ENCODE results near the gene SPAG16.

The SPAG16 gene

DNA sequence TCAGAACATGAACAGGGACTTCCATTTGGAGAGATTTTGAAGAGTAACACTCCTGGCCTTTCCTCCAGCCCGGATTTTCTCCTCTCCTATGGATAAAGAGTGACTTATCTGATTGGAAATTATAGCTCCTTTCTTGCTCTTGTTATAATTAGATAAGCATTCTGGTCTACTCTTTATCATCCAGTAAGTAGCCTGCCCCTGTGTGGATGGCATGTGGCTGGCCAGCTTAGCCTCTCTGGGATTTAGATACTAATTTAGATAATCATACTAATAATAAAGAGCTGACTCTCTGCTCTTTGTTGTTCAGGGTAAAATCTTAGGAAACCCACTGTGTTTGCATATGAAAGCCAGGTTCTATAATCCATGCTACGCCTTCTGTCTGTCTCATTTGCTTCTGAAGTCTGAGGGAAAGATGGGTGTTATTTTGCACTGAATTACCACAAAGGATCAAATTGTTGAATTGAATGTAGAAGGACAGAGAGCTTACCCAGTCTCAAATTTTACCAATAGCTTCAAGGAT, 438.8 kb downstream of the SPAG16 start:
- no peak overlapping the region for H3K27ac Mint-ChIP-seq
- H3K9me3 Mint-ChIP-seq: no peaks in the 10 kb centered on the region
- H3K4me3 Mint-ChIP-seq: no peak overlapping the region
- H3K36me3 Mint-ChIP-seq (ENCODE audit: low read depth): no peaks in the 10 kb centered on the region
- TF ChIP-seq, protein P1, sequence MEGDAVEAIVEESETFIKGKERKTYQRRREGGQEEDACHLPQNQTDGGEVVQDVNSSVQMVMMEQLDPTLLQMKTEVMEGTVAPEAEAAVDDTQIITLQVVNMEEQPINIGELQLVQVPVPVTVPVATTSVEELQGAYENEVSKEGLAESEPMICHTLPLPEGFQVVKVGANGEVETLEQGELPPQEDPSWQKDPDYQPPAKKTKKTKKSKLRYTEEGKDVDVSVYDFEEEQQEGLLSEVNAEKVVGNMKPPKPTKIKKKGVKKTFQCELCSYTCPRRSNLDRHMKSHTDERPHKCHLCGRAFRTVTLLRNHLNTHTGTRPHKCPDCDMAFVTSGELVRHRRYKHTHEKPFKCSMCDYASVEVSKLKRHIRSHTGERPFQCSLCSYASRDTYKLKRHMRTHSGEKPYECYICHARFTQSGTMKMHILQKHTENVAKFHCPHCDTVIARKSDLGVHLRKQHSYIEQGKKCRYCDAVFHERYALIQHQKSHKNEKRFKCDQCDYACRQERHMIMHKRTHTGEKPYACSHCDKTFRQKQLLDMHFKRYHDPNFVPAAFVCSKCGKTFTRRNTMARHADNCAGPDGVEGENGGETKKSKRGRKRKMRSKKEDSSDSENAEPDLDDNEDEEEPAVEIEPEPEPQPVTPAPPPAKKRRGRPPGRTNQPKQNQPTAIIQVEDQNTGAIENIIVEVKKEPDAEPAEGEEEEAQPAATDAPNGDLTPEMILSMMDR (IDR thresholded peaks at IDR 0.05; ENCODE audit: unreplicated experiment in 3 of 3): no peak
- no peaks in the 10 kb centered on the region for H3K4me1 Mint-ChIP-seq
- no peaks in the 10 kb centered on the region for H3K27me3 Mint-ChIP-seq (ENCODE audit: low read depth)

DNA sequence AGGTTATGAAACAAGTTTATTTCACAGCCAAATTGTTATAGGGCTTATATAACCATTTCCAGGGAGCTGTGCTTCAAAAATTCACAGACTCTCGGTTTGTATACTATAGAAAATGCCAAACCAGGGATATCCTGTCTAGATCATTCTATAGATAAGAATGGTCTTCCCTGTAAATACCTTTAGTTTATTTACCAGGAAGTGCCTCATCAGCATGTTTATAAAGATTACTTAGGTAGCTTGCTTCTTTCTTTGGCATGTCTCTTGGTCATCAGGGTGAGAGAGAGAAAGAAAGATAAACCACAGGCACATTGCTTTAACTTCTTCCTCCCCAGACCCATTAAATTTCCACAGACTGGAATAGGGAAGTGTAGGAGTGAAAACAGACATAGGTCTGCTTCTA, 439.4 kb downstream of the SPAG16 start:
- Mint-ChIP-seq H3K4me3 (no peak overlapping the region), H3K27me3 (ENCODE audit: low read depth) (peaks cover 3% of the 10 kb centered on the region)

DNA sequence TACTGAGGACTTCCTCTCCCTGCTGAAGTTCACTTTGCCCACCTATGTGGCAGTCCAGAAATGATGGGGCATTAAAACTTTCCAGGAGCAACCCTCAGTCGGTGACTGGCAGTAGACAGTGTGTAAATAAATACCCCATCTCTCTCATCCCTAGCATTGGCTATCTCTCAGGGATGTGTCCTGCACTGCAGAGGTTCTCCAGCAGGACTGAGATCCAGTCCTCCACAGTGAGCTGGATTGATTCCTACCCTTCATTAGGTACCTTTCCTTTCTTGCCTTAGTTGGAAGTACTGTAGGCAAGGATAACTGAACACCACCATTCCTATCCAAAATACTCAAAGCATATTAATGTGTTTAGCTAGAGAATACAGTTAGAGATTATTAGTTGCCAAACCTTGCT, 441.8 kb downstream of the SPAG16 start:
- peaks cover 3% of the 10 kb centered on the region for H3K27me3 Mint-ChIP-seq (ENCODE audit: low read depth)
- no peak overlapping the region for H3K27ac Mint-ChIP-seq
- TF ChIP-seq, protein P1 (IDR thresholded peaks at IDR 0.05; ENCODE audit: unreplicated experiment in 3 of 3): no peak
- H3K9me3 Mint-ChIP-seq: no peaks in the 10 kb centered on the region
- H3K36me3 Mint-ChIP-seq (ENCODE audit: low read depth): no peaks in the 10 kb centered on the region
- no peaks in the 10 kb centered on the region for H3K4me1 Mint-ChIP-seq
- no peak overlapping the region for H3K4me3 Mint-ChIP-seq

More for the DNA sequence above, 439.4 kb downstream of the SPAG16 start:
- H3K4me1 Mint-ChIP-seq: no peaks in the 10 kb centered on the region
- no peaks in the 10 kb centered on the region for H3K36me3 Mint-ChIP-seq (ENCODE audit: low read depth)
- H3K9me3 Mint-ChIP-seq: no peaks in the 10 kb centered on the region
- TF ChIP-seq, protein P1 (IDR thresholded peaks at IDR 0.05; ENCODE audit: unreplicated experiment in 3 of 3): no peak
- H3K27ac Mint-ChIP-seq: no peak overlapping the region

DNA sequence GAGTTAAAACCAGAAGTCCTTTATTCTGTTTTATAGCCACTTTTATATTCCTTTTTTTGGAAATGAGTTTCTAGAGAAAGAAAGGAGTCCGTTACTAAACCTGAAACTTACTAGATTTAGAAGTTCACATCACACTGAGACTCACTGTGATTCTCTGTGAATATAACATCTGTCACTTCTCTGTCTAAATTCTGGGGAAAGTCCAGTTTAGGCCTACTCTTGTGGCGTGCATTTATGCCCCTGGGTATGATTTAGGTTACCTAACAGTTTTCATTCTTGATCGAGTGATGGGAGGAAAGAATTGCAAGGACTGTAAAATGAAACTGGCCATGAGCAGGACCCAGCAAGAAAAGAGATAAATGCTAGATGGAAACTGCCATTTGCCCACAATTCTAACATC, 449.6 kb downstream of the SPAG16 start:
- Mint-ChIP-seq H3K4me3 (no peak overlapping the region), H3K27me3 (ENCODE audit: low read depth) (no peaks in the 10 kb centered on the region), H3K36me3 (ENCODE audit: low read depth) (no peaks in the 10 kb centered on the region), H3K4me1 (no peaks in the 10 kb centered on the region), H3K9me3 (no peaks in the 10 kb centered on the region), H3K27ac (no peak overlapping the region)
- TF ChIP-seq, protein P1 (IDR thresholded peaks at IDR 0.05; ENCODE audit: unreplicated experiment in 3 of 3): no peak

DNA sequence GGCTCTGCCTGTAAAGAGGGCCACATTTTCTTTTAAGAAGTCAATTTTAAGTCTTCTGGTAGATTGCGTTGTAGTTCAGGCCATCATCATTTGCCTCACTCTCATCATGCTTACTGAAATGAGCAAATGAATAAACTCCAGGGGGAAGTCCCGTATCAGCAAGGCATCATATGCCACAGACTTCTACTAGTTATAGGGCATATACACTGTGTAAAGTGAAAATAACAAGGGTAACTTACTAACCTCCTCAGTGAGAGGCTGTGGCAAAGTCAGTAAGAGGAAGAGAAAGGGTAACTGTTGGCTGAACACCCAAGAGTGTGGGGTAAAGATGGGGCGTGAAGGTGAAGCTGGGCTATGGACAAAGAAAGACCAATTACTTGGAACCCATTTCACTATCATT, 456.2 kb downstream of the SPAG16 start:
- Mint-ChIP-seq H3K4me3 (no peak overlapping the region), H3K27me3 (ENCODE audit: low read depth) (peaks cover 3% of the 10 kb centered on the region), H3K36me3 (ENCODE audit: low read depth) (no peaks in the 10 kb centered on the region), H3K27ac (no peak overlapping the region), H3K9me3 (no peaks in the 10 kb centered on the region), H3K4me1 (no peaks in the 10 kb centered on the region)
- TF ChIP-seq, protein P1 (IDR thresholded peaks at IDR 0.05; ENCODE audit: unreplicated experiment in 3 of 3): no peak

DNA sequence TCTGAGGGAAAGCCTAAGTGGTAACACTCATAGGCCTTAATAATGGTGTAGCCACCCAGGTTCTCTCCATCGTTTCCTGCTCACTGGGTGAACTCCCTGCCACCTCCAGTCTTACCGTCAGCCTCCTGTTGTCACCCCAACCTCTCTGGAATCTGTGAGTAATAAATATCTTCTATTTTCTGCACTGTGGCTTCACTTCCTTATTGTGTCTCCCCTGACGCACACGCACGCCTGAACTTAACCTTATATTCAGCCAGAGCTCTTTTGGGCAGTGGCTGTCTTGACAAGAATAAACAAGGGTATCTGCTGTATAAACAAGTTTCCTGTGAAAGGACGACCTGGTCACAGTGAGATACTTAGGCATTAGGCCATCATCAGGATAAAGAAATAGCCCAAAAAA, 467.2 kb downstream of the SPAG16 start:
- H3K36me3 Mint-ChIP-seq (ENCODE audit: low read depth): no peaks in the 10 kb centered on the region
- H3K9me3 Mint-ChIP-seq: no peaks in the 10 kb centered on the region
- TF ChIP-seq, protein P1 (IDR thresholded peaks at IDR 0.05; ENCODE audit: unreplicated experiment in 3 of 3): no peak
- H3K4me1 Mint-ChIP-seq: no peaks in the 10 kb centered on the region
- no peak overlapping the region for H3K4me3 Mint-ChIP-seq
- no peak overlapping the region for H3K27ac Mint-ChIP-seq
- no peaks in the 10 kb centered on the region for H3K27me3 Mint-ChIP-seq (ENCODE audit: low read depth)
